Parathyroid adenoma (tissue), 2 donors: ENCODE data around the gene ANKH.

ENCODE experiments used
- H2AFZ ChIP-seq: fragments of 300-600 bp; sonication (generic); one replicate; pipeline ENCODE4 v1.7.0; 2017; ENCODE audit warnings: antibody characterized with exemption, mild to moderate bottlenecking
- H3K27ac ChIP-seq: fragments of 300-600 bp; sonication (generic); one replicate; pipeline ENCODE4 v1.7.0; 2017
- H3K27me3 ChIP-seq: fragments of 300-600 bp; sonication (generic); one replicate; pipeline ENCODE4 v1.7.0; 2017; ENCODE audit warnings: low read length; ENCODE audit not compliant: control insufficient read depth, insufficient read depth
- H3K36me3 ChIP-seq: fragments of 300-600 bp; sonication (generic); one replicate; pipeline ENCODE4 v1.7.0; 2017; ENCODE audit warnings: low read length; ENCODE audit not compliant: control insufficient read depth, insufficient read depth
- H3K4me1 ChIP-seq: fragments of 300-600 bp; sonication (generic); one replicate; pipeline ENCODE4 v1.7.0; 2017; ENCODE audit warnings: control low read depth
- H3K4me2 ChIP-seq: fragments of 300-600 bp; sonication (generic); one replicate; pipeline ENCODE4 v1.7.0; 2017; ENCODE audit warnings: low read length
- H3K4me3 ChIP-seq: fragments of 300-600 bp; sonication (generic); one replicate; pipeline ENCODE4 v1.7.0; 2017; ENCODE audit warnings: low read depth, low read length
- H3K79me2 ChIP-seq: fragments of 300-600 bp; sonication (generic); one replicate; pipeline ENCODE4 v1.7.0; 2017; ENCODE audit warnings: control low read depth
- H3K9ac ChIP-seq: fragments of 300-600 bp; sonication (generic); one replicate; pipeline ENCODE4 v1.7.0; 2017; ENCODE audit warnings: mild to moderate bottlenecking
- H3K9me3 ChIP-seq: fragments of 300-600 bp; sonication (generic); one replicate; pipeline ENCODE4 v1.7.0; 2017; ENCODE audit warnings: low read length; ENCODE audit not compliant: control insufficient read depth
- CTCF ChIP-seq: fragments of 300-600 bp; sonication (generic); IDR thresholded peaks from one replicate; pipeline ENCODE4 v1.7.0; 2017; ENCODE audit warnings: antibody characterized with exemption, mild to moderate bottlenecking
- donor health status: primary hyperparathyroidism.

Gene ANKH

GRCh38 chr5:14730466-14730865 is 141.1 kb downstream of the ANKH start:
- TF ChIP-seq CTCF = no peak
- no peak overlapping the region for H3K9ac ChIP-seq
- H3K9me3 ChIP-seq = no peaks in the 10 kb centered on the region
- H3K36me3 ChIP-seq = no peaks in the 10 kb centered on the region
- H2AFZ ChIP-seq = no peak overlapping the region
- H3K4me3 ChIP-seq = no peak overlapping the region
- no peaks in the 10 kb centered on the region for H3K27me3 ChIP-seq
- H3K79me2 ChIP-seq = peaks cover 7% of the 10 kb centered on the region
- H3K27ac ChIP-seq = no peak overlapping the region
- H3K4me1 ChIP-seq = peaks cover 7% of the 10 kb centered on the region
- no peak overlapping the region for H3K4me2 ChIP-seq

- H3K36me3 ChIP-seq = no peaks in the 10 kb centered on the region
- TF ChIP-seq CTCF = no peak
- no peaks in the 10 kb centered on the region for H3K9me3 ChIP-seq
Measured at GRCh38 chr5:14729448-14730385, 141.9 kb downstream of the ANKH start.

GRCh38 chr5:14728459-14728938 is 143.1 kb downstream of the ANKH start:
- Histone ChIP-seq H2AFZ (no peak overlapping the region), H3K36me3 (no peaks in the 10 kb centered on the region), H3K4me2 (no peak overlapping the region), H3K27ac (no peak overlapping the region), H3K4me1 (peaks cover 7% of the 10 kb centered on the region), H3K9me3 (no peaks in the 10 kb centered on the region), H3K79me2 (peaks cover 7% of the 10 kb centered on the region), H3K27me3 (no peaks in the 10 kb centered on the region), H3K9ac (no peak overlapping the region), H3K4me3 (no peak overlapping the region)
- no peak for TF ChIP-seq CTCF

More at GRCh38 chr5:14729448-14730385, 141.9 kb downstream of the ANKH start:
- Histone ChIP-seq H3K4me1 (peaks cover 7% of the 10 kb centered on the region), H3K9ac (no peak overlapping the region), H3K79me2 (peaks cover 7% of the 10 kb centered on the region), H2AFZ (no peak overlapping the region), H3K27me3 (no peaks in the 10 kb centered on the region), H3K27ac (no peak overlapping the region), H3K4me2 (no peak overlapping the region), H3K4me3 (no peak overlapping the region)

GRCh38 chr5:14727928-14728458 is 143.6 kb downstream of the ANKH start:
- H2AFZ ChIP-seq = no peak overlapping the region
- H3K27ac ChIP-seq = no peak overlapping the region
- H3K4me1 ChIP-seq = peaks cover 7% of the 10 kb centered on the region
- H3K9me3 ChIP-seq = no peaks in the 10 kb centered on the region
- H3K4me3 ChIP-seq = no peak overlapping the region
- H3K27me3 ChIP-seq = no peaks in the 10 kb centered on the region
- H3K79me2 ChIP-seq = peaks cover 7% of the 10 kb centered on the region
- H3K4me2 ChIP-seq = no peak overlapping the region
- H3K9ac ChIP-seq = no peak overlapping the region
- no peak for TF ChIP-seq CTCF
- no peaks in the 10 kb centered on the region for H3K36me3 ChIP-seq
